HG02852 (cell line): ENCODE data around the gene TMPRSS9.

Experiments used
- ATAC-seq: cut with Tn5 transposase; IDR thresholded peaks from one replicate; pipeline ENCODE4 v1.9.1; 2021; ENCODE audit warnings: mild to moderate bottlenecking, moderate library complexity; ENCODE audit not compliant: unreplicated experiment

TMPRSS9 gene

DNA sequence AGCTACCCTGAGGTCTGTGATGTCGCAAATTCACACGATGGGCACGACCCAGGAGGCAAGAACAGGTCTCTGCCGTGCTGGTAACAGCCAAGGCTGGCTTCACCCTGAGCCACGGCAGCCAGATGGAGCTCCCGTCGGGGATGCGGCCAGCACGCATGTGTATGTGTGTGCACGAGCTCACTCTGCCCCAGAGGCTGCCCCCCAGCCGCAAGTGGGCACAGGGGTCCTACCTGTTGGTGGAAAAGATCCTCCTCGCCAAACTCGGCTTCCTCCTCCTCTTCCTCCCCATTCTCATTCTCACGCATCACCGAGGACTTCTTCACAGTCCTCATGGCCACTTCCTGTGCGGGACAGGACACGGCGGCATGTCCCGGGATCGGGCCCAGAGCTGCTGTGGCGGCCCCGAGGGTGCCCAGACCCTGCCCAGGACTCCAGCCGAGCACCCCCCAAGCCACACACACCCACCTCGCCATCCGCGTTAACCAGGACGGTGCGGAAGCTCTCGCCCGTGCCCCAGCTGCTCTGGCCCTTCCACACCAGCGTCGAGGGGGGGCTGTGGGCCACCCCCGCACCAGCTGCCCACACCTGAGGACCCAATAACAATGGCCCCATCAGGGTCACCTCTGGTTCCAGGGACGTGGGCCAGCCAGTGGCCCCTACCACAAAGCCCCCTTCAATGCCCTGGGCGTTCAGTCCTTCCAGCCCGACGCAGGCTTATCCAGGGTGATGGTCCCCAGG is 71.4 kb downstream of the TMPRSS9 start:
- ATAC-seq, result no peak

DNA sequence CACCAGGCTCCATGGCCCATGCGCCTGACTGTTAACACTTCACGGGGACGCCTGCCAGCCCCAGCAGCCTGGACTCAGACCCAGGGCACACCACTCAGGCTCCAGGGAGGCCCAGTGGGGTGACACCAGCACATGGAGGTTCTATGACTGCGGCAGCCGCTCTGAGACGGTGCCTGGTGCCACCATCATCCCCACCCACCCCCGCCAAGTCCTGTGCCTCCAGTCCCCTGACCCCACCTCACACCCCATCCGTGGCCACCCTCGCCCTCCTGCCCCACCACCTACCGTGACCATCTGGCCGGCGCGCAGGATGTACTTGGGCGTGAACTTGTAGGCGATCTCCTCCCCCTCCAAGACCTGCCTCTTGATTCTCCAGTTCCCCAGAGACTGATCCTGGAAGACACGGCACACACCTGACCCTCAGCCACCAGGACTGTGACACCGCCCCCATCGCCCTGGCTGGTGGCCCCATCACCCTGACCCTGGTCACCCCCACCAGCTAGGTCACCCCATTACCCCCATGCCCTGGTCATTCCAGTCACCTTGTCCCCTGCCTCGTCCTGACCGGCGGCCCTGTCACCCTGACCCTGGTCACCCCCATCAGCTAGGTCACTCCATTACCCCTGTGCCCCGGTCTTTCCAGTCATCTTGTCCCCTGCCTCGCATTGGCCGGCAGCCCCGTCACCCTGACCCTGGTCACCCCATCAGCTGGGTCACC is 72.2 kb downstream of the TMPRSS9 start:
- ATAC-seq, result no peak

DNA sequence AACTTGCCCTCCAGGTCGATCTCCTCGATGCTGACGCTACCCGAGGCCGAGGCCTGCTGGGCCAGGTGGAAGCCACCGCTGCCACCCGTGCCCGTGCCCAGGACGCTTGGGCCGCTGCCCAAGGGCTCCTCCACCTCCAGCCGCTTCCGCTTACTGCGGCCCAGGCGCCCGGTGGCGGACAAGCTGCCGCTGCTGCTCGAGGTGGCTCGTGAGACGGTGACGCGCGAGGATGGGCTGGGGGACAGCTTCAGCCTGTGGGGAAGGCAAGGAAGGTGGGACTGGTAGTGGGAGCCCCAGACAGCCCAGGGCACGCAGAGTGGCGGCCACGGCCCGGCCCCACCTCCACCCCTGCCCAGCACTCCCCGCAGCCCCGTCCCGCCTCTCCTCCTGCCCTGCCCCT is 73.8 kb downstream of the TMPRSS9 start:
- no peak for ATAC-seq

DNA sequence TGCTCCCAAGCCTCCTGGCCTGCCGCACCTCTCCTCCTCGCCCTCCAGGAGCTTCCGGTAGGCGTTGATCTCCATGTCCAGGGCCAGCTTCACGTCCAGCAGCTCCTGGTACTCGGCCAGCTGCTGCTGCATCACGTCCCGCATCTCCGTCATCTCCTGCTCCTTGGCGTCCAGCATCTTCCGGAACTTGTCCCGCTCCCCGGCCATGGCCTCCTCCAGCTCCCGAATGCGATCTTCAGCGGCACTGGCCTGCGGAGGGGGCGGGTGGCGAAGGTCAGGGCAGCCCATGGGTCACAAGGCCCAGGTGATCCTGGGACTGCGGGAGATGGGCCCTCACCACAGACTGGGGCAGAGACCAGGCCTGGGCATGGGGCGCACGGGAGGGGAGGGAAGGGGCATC is 74.2 kb downstream of the TMPRSS9 start:
- no peak for ATAC-seq

DNA sequence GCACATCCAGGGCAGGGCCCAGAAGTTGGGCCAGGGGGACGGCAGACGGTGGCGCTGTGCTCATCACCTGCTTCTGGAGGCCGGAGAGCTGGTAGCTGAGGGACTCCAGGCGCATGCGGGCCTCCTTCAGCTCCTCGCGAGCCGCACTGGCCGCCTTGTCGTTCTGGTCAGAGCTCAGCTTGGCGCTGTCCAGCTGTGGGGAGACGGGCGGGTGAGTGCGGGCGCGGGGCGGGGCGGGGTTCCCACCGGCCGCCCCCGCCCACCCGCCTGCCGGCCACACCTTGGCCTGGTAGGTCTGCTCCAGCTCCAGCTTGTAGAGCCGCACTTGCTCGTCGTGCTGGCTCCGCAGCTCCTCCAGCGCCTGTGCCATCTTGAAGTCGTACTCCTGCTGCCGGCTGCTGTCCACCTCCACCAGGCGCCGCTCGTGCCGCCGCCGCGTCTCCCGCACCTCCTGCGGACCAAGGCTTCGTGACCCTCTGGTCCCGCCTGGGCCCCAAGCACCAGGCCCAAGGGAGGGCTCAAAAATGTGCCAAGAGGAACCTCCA is 74.7 kb downstream of the TMPRSS9 start:
- no peak for ATAC-seq

DNA sequence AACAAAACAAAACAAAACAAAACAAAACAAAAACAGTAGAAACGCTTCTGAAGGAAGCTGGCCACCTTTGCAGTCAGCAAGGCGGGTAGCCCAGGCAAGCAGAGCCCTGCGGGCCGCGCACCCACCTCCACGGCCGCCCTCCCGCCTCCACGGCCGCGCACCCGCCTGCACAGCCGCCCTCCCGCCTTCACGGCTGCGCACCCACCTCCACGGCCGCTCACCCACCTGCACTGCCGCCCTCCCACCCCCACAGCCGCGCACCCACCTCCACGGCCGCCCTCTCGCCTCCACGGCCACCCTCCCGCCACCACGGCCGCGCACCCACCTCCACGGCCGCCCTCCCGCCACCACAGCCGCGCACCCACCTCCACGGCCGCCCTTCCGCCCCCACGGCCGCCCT is 76.3 kb downstream of the TMPRSS9 start:
- ATAC-seq, result no peak

DNA sequence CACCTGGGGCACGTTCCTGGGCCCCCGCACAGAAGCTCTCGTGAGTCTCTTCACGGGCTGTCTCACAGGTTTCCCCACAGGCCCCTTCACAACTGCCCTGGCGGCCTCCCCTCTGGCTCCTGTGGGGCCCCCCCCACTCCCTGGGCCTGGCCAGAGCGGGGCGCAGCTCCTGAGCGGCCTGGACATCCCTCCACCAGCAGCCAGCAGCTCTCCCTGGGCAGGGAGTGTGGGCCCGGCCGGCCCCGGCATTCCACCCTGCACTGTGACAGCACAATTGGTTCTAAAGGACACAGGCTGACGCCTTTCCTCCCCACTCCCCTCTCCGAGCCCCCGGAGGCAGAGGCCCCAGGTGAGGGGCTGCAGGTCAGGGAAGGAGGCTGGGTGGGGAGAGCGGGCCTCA is 76.9 kb downstream of the TMPRSS9 start:
- no peak for ATAC-seq

DNA sequence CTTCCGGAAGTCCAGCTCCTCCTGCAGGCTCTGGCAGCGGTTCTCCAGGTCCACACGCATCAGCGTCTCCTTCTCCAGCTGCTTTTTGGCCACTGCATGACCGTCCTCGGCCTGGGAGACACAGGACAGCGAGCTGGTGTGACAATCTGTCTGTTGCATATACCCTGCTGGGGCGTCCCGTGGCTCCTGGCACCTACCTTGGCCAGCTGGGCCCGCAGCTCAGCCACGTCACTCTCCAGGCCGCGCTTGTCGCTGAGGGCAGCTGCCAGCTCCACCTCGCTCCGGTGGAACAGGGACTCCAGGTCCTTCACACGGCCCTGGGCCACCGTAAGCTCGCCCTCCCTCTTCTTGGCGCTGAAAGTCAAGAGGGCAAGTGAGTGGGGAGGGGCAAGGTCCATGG is 78.1 kb downstream of the TMPRSS9 start:
- no peak for ATAC-seq

DNA sequence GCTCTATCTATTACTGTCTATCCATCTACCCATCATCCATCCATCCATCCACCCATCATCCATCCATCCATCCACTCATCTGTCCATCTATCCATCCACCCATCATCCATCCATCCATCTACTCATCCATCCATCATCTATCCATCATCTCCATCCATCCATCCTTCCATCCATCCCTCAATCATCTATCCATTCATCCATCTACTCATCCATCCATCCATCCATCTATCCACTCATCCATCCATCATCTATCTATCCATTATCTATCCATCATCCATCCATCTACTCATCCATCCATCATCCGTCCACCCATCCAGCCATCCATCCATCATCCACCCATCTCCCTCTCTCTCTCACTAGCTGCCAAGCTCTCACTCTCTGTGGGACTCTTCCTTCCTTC is 80.5 kb downstream of the TMPRSS9 start:
- no peak for ATAC-seq

DNA sequence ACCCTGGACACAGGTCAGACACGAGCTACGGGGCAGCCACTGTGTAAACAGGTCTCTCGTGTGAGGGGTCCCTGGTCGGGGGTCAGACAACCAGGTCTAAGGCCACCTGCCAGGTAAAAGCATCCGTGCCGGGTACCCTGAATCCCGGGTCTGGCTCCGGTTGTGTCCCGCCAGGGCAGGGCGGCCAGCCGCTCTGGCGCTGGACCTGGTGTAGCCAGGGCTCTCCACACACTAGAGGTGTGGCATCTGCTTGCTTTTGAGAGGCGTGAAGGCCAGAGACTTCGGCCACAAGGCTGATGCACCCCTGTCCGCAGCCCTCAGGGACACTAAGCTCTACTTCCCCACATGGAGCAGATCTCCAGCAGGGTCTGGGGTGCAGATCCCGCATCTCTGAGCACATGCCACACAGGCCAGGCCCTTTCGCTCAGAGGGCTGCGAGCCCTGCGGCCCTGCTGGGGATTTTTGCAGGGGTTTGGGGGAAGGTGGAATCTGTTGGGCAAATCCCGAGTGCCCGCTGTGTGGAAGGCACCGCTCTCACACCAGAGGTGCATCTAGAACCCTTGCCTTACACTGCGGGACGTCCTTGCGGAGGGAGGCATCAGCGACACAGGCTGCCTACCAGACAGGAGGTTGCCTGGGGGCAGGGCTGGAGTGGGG is 81.2 kb downstream of the TMPRSS9 start:
- no peak for ATAC-seq

DNA sequence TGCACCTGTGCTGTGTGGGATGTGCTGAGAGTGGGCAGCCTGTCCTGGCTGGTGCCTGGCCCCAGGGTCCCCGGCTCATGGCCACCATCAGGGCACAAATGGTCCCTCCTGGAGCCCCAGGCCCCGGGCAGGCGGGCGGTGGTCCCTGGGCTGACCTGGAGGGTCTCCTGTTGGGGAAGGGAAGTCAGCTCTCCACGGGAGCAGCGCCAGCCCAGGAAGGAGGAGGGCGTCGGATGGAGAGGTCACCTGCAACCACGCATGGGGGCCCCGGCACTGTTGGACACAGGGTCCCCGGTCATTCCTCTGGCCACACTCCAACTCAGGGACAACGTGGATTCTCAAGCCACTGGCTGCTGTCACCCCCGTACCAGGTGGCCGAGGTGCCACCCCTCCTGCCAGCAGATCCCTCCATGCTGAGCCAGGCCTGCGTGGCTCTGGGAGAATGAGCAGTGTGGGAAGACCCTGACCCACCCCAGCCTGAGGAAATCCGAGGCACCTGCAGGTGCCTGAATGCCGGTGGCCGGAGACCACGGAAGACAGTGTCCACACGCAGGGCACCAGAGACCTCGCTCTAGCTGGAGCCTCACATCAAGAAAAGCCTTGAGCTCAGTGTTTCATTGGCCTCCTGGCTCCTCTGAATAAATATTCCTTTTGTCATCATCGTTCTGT is 83.2 kb downstream of the TMPRSS9 start:
- no peak for ATAC-seq

DNA sequence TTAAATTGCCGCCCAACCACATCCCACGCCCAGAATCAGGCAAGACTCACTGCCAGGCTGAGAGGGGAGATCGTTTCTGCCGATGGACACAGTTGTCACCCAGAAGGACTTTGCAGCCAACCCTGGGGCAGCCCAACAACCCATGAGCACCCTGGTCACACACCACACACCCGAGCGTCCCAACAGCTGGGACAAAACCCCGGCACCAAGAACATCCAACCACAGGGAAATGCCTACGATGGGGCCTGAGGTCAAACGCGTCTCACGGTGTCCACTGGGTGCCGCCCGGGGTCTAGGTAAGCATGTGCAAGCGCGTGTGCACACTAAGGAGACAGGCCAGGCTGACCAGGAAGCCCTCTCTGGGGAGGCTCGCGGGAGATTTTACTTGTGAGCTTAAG is 83.7 kb downstream of the TMPRSS9 start:
- no peak for ATAC-seq

DNA sequence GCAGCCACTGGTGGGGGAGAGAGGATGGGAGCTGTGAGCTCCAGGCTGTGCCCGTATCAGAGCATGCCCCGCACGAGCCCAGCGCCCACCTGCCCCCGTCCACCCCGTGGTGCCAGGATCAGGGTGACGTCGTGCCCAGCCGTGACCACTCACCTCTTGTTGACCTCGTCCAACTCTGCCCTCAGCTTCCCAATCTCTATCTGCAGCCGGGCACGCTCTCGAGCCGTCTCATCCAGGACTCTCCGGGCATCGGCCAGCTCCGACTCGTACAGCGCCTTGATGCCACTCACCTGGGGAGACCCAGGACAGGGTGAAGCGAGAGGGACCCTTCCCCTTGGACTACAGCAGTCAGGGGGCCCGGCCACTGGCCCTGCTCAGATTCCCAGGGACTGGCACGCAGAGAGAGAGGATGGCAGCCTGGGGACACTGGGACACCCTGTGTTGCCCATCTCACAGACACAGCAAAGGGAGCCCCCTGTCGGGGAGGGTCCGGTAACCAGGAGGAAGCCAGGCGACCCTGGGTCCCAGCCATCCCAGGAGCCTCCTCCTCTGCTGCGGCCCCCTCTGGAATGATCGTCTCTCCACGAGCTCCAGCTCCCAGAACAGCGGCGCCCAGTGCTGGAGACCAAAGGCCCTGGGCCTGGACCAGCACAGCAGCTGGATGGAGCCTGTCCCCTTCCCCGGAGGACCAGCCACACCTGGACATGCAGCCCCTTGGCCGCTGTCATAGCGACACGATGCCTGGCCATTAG is 84.4 kb downstream of the TMPRSS9 start:
- no peak for ATAC-seq

DNA sequence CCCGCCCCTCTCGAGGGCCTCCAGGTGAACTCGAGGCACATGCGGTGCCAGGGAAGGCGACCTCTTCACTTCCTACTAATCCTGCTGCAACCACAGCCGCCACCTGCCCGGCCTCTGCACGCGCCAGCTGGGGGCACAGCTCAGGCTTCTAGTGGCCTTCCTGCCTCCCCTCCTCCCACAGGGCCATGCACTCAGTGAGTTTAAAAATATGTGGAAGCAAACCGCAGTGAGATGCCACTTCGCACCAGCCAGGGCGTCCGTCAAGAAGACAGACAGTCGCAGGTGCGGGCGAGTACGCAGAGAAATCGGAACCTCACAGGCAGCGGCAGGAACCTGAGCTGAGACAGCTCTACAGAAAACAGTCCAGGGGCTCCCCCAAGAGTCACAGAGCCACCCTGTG is 86.3 kb downstream of the TMPRSS9 start:
- no peak for ATAC-seq

DNA sequence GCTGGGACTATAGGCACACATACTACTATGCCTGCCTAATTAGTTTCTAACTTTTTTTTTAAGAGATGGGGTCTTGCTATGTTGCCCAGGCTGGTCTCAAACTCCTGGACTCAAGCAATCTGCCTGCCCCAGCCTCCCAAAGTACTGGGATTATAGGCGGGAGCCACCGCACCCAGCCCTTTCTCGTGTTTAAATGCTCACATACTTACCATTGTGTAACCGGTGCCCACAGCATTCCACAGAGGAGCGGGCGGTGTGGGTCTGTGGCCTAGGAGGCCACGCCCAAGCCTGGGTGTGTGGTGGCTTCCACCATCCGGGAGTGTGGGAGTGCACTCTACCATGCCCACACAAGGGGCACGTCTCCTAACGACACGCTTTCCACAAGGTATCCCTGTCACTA is 89.0 kb downstream of the TMPRSS9 start:
- no peak for ATAC-seq

DNA sequence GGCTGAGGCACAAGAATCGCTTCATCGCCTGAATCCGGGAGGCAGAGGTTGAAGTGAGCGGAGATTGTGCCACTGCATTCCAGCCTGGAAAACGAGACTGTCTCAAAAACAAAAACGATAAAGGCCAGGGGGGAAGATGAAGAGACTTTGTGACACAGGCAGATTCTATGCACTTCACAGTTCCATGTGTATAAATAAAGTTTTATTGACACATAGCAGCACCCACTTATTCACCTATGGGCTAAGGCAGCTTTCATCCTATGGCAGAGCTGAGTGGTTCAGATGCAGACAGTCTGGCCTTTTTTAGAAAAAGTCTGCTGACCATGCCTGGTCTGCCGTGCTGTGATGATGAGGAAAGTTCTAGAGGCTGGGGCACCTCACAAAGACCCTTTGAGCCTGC is 91.1 kb downstream of the TMPRSS9 start:
- ATAC-seq, result no peak

DNA sequence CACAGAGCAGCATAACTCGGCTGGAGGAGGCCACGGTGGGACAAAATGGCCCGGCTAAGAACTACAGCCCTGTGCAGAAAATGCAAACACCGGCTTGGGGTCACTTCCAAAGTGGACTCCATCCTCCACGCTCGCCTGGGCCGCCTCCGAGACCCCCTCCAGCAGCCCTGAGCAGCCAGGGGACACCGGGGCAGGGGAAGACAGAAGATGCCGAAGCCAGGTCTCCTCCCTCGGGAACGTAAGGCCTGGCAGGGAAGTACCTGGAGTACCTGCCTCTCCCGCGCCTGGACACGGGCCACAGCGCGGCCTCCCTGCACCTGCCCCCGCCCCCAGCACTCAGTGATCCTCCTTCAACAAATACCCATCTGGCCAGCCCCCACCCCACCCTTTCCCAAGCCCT is 91.7 kb downstream of the TMPRSS9 start:
- ATAC-seq, result no peak

DNA sequence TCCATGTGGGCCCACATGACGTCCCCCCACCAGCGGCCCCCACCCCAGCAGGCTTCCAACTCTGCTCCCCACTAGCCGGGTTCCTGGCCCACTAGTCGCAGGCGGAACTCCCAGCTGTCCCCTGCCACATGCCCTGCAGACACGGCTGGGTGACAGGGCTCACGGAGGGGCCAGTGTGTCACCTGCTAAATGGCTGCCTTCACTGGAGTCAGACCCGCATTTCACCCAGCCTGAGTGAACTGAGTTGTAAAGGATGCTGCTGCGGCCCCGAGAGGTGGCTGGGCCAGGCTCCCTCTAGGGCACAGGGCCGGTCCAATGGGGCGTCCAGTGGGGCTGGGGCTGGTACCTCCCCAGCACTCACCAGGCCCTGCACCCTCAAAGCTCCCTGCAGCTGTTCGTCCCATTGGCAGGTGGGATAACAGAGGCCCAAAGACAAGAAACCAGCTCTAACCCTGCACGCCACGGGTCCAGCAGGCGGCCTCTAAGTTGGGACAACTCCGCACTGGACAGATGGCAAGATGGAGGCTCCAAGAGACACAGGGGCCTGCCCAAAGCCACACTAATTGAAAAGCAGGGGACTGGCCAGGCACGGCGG is 93.5 kb downstream of the TMPRSS9 start:
- no peak for ATAC-seq

DNA sequence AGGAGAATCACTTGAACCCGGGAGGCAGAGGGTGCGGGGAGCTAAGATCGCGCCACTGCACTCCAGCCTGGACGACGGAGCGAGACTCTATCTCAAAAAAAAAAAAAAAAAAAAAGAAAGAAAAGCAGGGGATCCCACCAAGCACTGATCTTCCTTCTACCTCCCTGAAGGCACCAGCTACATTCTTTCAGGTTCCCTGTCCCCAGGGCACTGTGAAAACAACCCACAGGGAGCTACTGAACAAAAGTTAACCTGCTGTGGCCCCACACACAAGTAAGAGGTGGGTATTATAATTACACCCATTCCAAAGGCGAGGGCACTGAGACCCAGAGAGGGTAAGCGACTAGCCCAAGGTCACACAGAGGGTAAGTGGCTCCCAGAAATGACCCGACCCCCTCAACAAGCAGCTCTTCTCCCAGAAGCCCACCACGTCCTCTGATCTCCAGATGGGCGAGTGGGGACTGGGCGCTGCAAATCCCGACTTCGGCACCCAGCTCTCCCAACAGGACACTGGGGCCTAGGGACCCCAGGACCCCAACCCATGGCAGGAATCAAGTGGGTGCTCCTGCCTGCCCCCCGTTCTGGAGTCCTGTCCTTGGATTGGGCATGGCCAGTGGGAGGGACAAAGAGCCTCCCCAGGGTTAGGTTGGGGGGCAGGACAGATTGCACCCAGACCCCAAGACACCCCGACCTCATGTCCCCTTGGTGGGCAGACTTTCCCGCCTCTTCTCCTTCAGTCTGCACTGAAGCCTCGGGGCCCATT is 94.3 kb downstream of the TMPRSS9 start:
- ATAC-seq, result no peak
